RWPE2 (cell line): ENCODE data around the gene SHD.
"Not testable (repeated sequence)": the region's sequence is repeated elsewhere in the genome, so short reads cannot be mapped to it uniquely, and the experiment has no call there.

ENCODE experiments used
- ATAC-seq: fragments of 200-7000 bp; cut with Tn5 transposase; 3 replicates; pipeline ENCODE4 v1.9.1; 2021; ENCODE audit warnings: low read depth
- DNase-seq: peaks from one replicate; pipeline ENCODE4 v3.0.0-alpha.2; 2020; ENCODE audit warnings: low spot score
- H3K27ac ChIP-seq: fragments of 450-650 bp; 2 replicates; pipeline ENCODE4 v1.5.1; 2017; ENCODE audit warnings: mild to moderate bottlenecking; ENCODE audit not compliant: poor library complexity, severe bottlenecking
- H3K27me3 ChIP-seq: fragments of 250-450 bp; sonication (Bioruptor Pico); 2 replicates; pipeline ENCODE4 v1.5.1; 2021; ENCODE audit warnings: mild to moderate bottlenecking, moderate library complexity; ENCODE audit not compliant: insufficient read depth, poor library complexity, severe bottlenecking
- H3K36me3 ChIP-seq: fragments of 250-450 bp; sonication (Bioruptor Pico); 2 replicates; pipeline ENCODE4 v1.5.1; 2020; ENCODE audit warnings: low read depth, mild to moderate bottlenecking, moderate library complexity
- H3K4me1 ChIP-seq: fragments of 250-450 bp; sonication (Bioruptor Pico); 2 replicates; pipeline ENCODE4 v1.5.1; 2021; ENCODE audit warnings: mild to moderate bottlenecking, moderate library complexity; ENCODE audit not compliant: insufficient read depth, poor library complexity, severe bottlenecking
- H3K4me3 ChIP-seq: fragments of 250-450 bp; sonication (Bioruptor Pico); 2 replicates; pipeline ENCODE4 v1.5.1; 2021; ENCODE audit warnings: mild to moderate bottlenecking, moderate library complexity; ENCODE audit not compliant: severe bottlenecking
- H3K9me3 ChIP-seq: fragments of 250-450 bp; sonication (Bioruptor Pico); 2 replicates; pipeline ENCODE4 v1.5.1; 2021; ENCODE audit warnings: mild to moderate bottlenecking, moderate library complexity; ENCODE audit not compliant: severe bottlenecking
- TF ChIP-seq, protein P1 (sequence below): fragments of 450-650 bp; IDR thresholded peaks from one replicate; pipeline ENCODE4 v1.5.1; 2017; ENCODE audit warnings: mild to moderate bottlenecking, moderate library complexity; ENCODE audit not compliant: poor library complexity, severe bottlenecking

Gene SHD

DNA sequence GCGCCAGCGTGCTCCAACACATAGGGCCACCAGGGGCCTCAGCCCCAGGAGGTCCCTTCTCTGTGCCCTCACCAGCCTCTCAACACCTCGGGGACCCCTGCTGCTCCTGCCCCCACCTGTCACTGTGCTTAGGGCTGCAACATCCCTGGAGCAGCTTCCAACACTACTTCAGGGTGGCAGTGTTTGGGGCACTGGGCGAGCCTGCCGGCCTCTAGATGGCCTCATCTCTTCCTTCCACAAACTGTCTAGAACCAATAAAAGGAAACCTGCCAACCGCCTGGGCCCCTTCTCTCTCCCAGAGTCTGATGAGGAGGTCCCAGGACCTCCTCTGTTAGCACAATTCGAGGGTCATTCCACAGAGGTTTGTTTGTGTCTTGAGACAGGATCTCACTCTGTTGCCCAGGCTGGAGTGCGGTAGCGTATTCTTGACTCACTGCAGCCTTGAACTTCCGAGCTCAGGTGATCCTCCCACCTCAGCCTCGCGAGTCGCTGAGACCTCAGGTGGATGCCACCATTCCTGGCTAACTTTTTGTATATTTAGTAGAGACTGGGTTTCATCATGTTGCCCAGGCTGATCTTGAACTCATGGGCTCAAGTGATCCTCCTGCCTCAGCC, 10.1 kb upstream of the SHD start:
- Histone ChIP-seq H3K4me3 (no peak overlapping the region), H3K36me3 (peaks cover 24% of the 10 kb centered on the region), H3K27ac (no peak overlapping the region), H3K4me1 (no peaks in the 10 kb centered on the region), H3K27me3 (no peaks in the 10 kb centered on the region), H3K9me3 (no peaks in the 10 kb centered on the region)
- DNase-seq = no peak
- TF ChIP-seq, protein P1, sequence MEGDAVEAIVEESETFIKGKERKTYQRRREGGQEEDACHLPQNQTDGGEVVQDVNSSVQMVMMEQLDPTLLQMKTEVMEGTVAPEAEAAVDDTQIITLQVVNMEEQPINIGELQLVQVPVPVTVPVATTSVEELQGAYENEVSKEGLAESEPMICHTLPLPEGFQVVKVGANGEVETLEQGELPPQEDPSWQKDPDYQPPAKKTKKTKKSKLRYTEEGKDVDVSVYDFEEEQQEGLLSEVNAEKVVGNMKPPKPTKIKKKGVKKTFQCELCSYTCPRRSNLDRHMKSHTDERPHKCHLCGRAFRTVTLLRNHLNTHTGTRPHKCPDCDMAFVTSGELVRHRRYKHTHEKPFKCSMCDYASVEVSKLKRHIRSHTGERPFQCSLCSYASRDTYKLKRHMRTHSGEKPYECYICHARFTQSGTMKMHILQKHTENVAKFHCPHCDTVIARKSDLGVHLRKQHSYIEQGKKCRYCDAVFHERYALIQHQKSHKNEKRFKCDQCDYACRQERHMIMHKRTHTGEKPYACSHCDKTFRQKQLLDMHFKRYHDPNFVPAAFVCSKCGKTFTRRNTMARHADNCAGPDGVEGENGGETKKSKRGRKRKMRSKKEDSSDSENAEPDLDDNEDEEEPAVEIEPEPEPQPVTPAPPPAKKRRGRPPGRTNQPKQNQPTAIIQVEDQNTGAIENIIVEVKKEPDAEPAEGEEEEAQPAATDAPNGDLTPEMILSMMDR = no peak
- no peak for ATAC-seq

DNA sequence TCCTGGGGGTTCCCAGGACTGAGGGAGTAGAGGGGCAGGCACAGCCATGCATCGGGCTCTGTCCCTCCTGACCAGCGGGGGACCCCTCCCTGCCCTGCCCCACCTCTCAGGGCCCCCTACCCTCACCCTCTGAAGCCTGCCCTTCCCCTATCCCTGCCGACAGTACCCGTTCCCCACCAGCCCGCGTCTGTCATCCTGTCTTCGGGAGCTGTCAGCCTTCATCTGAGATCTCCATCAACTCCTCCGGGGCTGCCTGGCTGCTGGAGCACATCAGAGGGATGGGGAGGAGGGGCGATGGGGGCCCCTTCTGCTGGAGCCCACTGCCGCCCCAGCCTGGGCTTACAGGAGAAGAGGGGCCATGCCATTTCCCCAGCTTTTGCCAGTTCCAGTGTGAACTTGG, 6.2 kb upstream of the SHD start:
- Histone ChIP-seq H3K4me3 (no peak overlapping the region), H3K36me3 (peaks cover 10% of the 10 kb centered on the region), H3K9me3 (no peaks in the 10 kb centered on the region), H3K27ac (no peak overlapping the region), H3K4me1 (no peaks in the 10 kb centered on the region), H3K27me3 (peaks cover 4% of the 10 kb centered on the region)
- ATAC-seq (no peak), DNase-seq (no peak)
- TF ChIP-seq, protein P1 = no peak

DNA sequence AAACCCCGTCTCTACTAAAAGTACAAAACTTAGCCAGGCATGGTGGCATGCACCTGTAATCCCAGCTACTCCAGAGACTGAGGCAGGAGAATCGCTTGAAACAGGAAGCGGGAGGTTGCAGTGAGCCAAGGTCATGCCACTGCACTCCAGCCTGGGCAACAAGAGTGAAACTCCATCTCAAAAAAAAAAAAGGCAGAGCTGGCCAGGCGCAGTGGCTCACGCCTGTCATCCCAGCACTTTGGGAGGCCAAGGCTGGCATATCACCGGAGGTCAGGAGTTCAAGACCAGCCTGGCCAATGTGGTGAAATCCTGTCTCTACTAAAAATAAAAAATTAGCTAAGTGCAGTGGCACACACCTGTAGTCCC, 4.8 kb upstream of the SHD start:
- H3K36me3 ChIP-seq, ATAC-seq, DNase-seq, H3K9me3 ChIP-seq, H3K4me1 ChIP-seq, H3K27ac ChIP-seq, H3K4me3 ChIP-seq: not testable (repeated sequence)
- peaks cover 12% of the 10 kb centered on the region for H3K27me3 ChIP-seq

DNA sequence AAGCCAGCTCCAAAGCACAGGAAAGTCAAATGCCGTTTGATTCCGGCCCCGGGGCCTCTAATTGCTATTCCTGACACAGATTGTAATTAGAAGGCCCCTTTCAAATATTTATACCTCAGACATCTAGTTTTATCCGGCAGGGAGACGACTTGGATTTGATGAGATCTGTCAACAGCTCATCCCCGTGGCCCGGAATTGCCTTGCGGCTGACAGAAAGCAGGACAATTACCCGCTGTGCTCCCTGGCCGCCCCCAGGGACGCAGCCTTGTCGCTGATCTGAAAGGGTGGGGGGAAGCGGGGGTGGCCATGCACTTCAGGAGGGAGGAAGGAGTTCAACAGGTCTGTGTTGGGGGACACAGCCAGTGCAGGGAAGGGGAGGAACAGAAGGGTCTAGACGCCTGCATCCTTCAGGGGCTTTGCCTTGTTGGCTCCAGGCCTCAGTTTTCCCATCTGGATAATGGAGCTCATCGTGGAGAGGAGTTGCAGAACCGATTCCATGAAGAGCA, 1.8 kb upstream of the SHD start:
- no peak for DNase-seq
- Histone ChIP-seq H3K9me3 (no peaks in the 10 kb centered on the region), H3K36me3 (no peaks in the 10 kb centered on the region), H3K4me3 (no peak overlapping the region), H3K4me1 (no peaks in the 10 kb centered on the region), H3K27me3 (peaks cover 29% of the 10 kb centered on the region), H3K27ac (no peak overlapping the region)
- no peak for ATAC-seq
- TF ChIP-seq, protein P1 = no peak

DNA sequence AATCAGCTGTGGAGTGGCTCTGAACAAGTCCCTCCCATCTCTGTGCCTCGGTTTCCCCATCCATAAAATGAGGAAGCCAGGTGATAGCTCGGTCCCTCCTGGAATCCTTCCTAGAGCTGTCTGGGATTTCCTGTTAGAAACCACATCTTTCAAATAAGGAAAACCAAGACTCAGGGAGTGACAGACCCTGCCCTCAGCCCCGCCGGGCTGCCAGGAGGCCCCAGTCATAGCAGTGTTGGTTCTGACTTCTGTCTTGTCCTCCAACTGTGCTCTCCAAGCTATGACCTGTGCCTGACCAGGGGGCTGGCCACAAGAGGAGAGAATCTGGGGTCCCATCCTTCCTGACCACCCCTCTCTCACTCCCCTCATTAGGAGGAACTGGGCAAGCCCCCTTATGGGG, 1.1 kb upstream of the SHD start:
- ATAC-seq (no peak), DNase-seq (no peak)
- Histone ChIP-seq H3K27ac (no peak overlapping the region), H3K27me3 (peaks cover 29% of the 10 kb centered on the region), H3K9me3 (no peaks in the 10 kb centered on the region), H3K36me3 (no peaks in the 10 kb centered on the region), H3K4me1 (no peaks in the 10 kb centered on the region), H3K4me3 (no peak overlapping the region)
- TF ChIP-seq, protein P1 = no peak
